ENCODE measurements around the gene NIT1.

- TF ChIP-seq, protein P1, sequence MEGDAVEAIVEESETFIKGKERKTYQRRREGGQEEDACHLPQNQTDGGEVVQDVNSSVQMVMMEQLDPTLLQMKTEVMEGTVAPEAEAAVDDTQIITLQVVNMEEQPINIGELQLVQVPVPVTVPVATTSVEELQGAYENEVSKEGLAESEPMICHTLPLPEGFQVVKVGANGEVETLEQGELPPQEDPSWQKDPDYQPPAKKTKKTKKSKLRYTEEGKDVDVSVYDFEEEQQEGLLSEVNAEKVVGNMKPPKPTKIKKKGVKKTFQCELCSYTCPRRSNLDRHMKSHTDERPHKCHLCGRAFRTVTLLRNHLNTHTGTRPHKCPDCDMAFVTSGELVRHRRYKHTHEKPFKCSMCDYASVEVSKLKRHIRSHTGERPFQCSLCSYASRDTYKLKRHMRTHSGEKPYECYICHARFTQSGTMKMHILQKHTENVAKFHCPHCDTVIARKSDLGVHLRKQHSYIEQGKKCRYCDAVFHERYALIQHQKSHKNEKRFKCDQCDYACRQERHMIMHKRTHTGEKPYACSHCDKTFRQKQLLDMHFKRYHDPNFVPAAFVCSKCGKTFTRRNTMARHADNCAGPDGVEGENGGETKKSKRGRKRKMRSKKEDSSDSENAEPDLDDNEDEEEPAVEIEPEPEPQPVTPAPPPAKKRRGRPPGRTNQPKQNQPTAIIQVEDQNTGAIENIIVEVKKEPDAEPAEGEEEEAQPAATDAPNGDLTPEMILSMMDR (conservative IDR thresholded peaks at IDR 0.05): no peak
- no peak for TF ChIP-seq ZFX (IDR thresholded peaks at IDR 0.05)
Observed at GRCh38 chr1:161077426-161077825, 40.5 kb upstream of the NIT1 start.

Measured in C4-2B (cell line).